Loucy (cell line): ENCODE measurements around the gene GEMIN5.
A peak's percentile ranks its signal among the peaks of the same experiment; 100 is the strongest.

Source experiments
- H2AFZ ChIP-seq: fragments of 200-600 bp; sonication (generic); 2 replicates; pipeline ENCODE4 v1.6.0; 2016; ENCODE audit warnings: antibody characterized with exemption, mild to moderate bottlenecking, low read length, moderate library complexity
- H3F3A ChIP-seq: fragments of 200-600 bp; 2 replicates; pipeline ENCODE4 v1.6.0; 2016; ENCODE audit warnings: antibody characterized with exemption, low read depth, mild to moderate bottlenecking
- H3K27me3 ChIP-seq: fragments of 200-600 bp; sonication (generic); 2 replicates; pipeline ENCODE4 v1.6.1; 2014; ENCODE audit warnings: low read length, mild to moderate bottlenecking; ENCODE audit not compliant: insufficient read depth, poor library complexity, severe bottlenecking
- H3K36me3 ChIP-seq: fragments of 200-600 bp; sonication (generic); 2 replicates; pipeline ENCODE4 v1.6.1; 2016; ENCODE audit warnings: low read length; ENCODE audit not compliant: insufficient read depth
- H3K4me1 ChIP-seq: fragments of 200-600 bp; sonication (generic); 2 replicates; pipeline ENCODE4 v1.5.1; 2014; ENCODE audit warnings: low read length, mild to moderate bottlenecking; ENCODE audit not compliant: insufficient read depth, poor library complexity, severe bottlenecking
- H3K4me2 ChIP-seq: fragments of 200-600 bp; sonication (generic); 2 replicates; pipeline ENCODE4 v1.6.0; 2014; ENCODE audit warnings: antibody characterized with exemption, low read length, low read depth, mild to moderate bottlenecking; ENCODE audit not compliant: poor library complexity, severe bottlenecking
- H3K4me3 ChIP-seq: fragments of 200-600 bp; sonication (generic); 2 replicates; pipeline ENCODE4 v1.5.1; 2014; ENCODE audit warnings: low read length, mild to moderate bottlenecking, mixed read lengths; ENCODE audit not compliant: poor library complexity, severe bottlenecking
- H3K79me2 ChIP-seq: fragments of 200-600 bp; sonication (generic); 2 replicates; pipeline ENCODE4 v1.6.1; 2014; ENCODE audit warnings: low read length; ENCODE audit not compliant: insufficient read depth
- H3K9ac ChIP-seq: fragments of 200-600 bp; sonication (generic); 2 replicates; pipeline ENCODE4 v1.6.0; 2014; ENCODE audit warnings: mild to moderate bottlenecking, low read depth, low read length, moderate library complexity; ENCODE audit not compliant: poor library complexity, severe bottlenecking
- H3K9me2 ChIP-seq: fragments of 200-600 bp; sonication (generic); replicated peaks from 2 replicates; pipeline ENCODE4 v1.6.1; 2016; ENCODE audit warnings: low read depth, low read length, mixed read lengths
- H3K9me3 ChIP-seq: fragments of 200-600 bp; sonication (generic); 2 replicates; pipeline ENCODE4 v1.6.1; 2014; ENCODE audit warnings: mild to moderate bottlenecking, antibody characterized with exemption, low read length, low read depth; ENCODE audit not compliant: insufficient read depth
- H4K20me1 ChIP-seq: fragments of 200-600 bp; sonication (generic); 2 replicates; pipeline ENCODE4 v1.6.0; 2014; ENCODE audit warnings: antibody characterized with exemption, low read length, mild to moderate bottlenecking; ENCODE audit not compliant: insufficient read depth, poor library complexity, severe bottlenecking
- EZH2phosphoT487 ChIP-seq: fragments of 200-600 bp; IDR thresholded peaks from 2 replicates; pipeline ENCODE4 v1.6.1; 2018; ENCODE audit warnings: antibody characterized with exemption, mild to moderate bottlenecking, moderate library complexity, borderline replicate concordance
- TF ChIP-seq, protein P1 (sequence below): fragments of 200-600 bp; sonication (generic); conservative IDR thresholded peaks from 2 replicates; pipeline ENCODE4 v1.5.1; 2014; ENCODE audit warnings: mild to moderate bottlenecking, antibody characterized with exemption, low read length

The GEMIN5 gene

DNA sequence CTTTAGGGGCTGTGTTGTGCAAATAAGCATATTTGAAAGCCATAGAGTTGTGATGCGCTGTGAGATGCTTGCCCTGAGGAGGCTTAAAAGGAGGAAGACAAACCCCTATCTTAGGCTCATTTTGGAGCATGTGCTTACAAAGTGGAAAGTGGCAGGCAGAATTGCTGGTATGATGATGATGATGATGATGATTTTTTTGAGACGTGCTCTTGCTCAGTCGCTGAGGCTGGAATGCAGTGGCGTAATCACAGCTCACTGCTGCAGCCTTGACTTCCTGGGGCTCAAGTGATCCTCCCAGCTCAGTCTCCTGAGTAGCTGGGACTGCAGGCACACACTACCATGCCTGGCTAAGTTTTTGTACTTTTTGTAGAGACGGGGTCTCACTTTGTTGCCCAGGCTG, 77.9 kb downstream of the GEMIN5 start:
- peak overlapping the region; percentile 88 for H3K4me2 ChIP-seq
- no peaks in the 10 kb centered on the region for H3K27me3 ChIP-seq
- H3F3A ChIP-seq: no peaks in the 10 kb centered on the region
- no peaks in the 10 kb centered on the region for H3K9me2 ChIP-seq
- peak overlapping the region; percentile 91 for H3K9ac ChIP-seq
- H4K20me1 ChIP-seq: peaks cover 49% of the 10 kb centered on the region
- no peaks in the 10 kb centered on the region for H3K9me3 ChIP-seq
- no peak overlapping the region for H2AFZ ChIP-seq
- peak overlapping the region; percentile 95 for H3K4me3 ChIP-seq
- H3K79me2 ChIP-seq: peaks cover 60% of the 10 kb centered on the region
- peaks cover 6% of the 10 kb centered on the region; the same call in 1 of the 2 replicates for H3K36me3 ChIP-seq
- H3K4me1 ChIP-seq: peaks cover 5% of the 10 kb centered on the region
- TF ChIP-seq, protein P1, sequence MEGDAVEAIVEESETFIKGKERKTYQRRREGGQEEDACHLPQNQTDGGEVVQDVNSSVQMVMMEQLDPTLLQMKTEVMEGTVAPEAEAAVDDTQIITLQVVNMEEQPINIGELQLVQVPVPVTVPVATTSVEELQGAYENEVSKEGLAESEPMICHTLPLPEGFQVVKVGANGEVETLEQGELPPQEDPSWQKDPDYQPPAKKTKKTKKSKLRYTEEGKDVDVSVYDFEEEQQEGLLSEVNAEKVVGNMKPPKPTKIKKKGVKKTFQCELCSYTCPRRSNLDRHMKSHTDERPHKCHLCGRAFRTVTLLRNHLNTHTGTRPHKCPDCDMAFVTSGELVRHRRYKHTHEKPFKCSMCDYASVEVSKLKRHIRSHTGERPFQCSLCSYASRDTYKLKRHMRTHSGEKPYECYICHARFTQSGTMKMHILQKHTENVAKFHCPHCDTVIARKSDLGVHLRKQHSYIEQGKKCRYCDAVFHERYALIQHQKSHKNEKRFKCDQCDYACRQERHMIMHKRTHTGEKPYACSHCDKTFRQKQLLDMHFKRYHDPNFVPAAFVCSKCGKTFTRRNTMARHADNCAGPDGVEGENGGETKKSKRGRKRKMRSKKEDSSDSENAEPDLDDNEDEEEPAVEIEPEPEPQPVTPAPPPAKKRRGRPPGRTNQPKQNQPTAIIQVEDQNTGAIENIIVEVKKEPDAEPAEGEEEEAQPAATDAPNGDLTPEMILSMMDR: no peak
- TF ChIP-seq EZH2phosphoT487: no peak

DNA sequence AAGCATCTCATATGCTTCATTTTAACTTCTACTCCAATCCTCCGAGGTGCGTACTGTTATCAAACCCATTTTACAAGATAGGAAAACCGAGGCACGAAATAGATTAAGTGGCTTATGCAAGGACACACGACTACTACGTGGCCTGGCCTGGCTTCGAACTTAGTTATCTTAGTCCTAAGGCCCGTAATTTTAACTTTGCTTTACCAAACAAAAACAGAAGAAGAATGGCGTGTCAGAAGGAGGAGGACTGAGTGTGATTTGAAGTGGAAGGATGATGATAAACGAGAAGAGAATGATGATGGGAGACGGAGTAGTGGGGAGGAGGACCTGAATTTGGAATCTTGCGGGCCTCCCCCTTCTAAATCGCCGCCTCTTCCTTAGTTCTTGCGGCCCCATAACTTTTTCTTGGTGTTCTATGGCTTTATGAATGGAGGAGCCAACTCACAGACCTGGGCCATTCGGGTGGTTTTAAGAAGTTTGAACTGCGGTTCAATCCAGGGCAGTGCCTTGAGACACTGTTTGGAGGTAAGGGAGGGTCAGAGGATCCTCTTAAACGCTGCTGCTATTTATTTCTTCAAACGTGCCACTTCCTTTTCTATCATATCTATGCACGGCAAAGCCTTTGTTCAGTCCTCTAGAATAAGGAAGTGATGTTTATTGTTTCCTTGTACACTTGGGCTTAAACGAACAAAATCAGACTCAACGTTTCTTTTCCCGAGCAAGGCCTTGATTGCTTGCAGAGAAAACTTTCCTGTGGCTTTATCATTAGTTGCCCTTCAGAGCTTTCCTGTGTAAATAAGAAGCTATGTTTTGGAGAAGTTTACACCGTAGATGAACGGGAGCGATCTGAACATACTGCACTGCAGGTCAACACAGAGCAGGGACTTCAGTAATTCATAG, 78.8 kb downstream of the GEMIN5 start:
- H3K9me2 ChIP-seq: no peaks in the 10 kb centered on the region
- H3K27me3 ChIP-seq: no peaks in the 10 kb centered on the region
- H3F3A ChIP-seq: no peaks in the 10 kb centered on the region
- H2AFZ ChIP-seq: 0 out of 2 replicates have a peak overlapping the region, but pooled peaks have one; percentile 70
- peak overlapping the region; percentile 95 for H3K4me3 ChIP-seq
- peak overlapping the region; percentile 88 for H3K4me2 ChIP-seq
- TF ChIP-seq EZH2phosphoT487: no peak
- TF ChIP-seq, protein P1: no peak
- H3K36me3 ChIP-seq: peaks cover 5% of the 10 kb centered on the region; the same call in 1 of the 2 replicates
- peaks cover 44% of the 10 kb centered on the region for H4K20me1 ChIP-seq
- H3K4me1 ChIP-seq: peaks cover 5% of the 10 kb centered on the region
- H3K9ac ChIP-seq: peak overlapping the region; percentile 91
- H3K79me2 ChIP-seq: peaks cover 55% of the 10 kb centered on the region
- H3K9me3 ChIP-seq: no peaks in the 10 kb centered on the region

DNA sequence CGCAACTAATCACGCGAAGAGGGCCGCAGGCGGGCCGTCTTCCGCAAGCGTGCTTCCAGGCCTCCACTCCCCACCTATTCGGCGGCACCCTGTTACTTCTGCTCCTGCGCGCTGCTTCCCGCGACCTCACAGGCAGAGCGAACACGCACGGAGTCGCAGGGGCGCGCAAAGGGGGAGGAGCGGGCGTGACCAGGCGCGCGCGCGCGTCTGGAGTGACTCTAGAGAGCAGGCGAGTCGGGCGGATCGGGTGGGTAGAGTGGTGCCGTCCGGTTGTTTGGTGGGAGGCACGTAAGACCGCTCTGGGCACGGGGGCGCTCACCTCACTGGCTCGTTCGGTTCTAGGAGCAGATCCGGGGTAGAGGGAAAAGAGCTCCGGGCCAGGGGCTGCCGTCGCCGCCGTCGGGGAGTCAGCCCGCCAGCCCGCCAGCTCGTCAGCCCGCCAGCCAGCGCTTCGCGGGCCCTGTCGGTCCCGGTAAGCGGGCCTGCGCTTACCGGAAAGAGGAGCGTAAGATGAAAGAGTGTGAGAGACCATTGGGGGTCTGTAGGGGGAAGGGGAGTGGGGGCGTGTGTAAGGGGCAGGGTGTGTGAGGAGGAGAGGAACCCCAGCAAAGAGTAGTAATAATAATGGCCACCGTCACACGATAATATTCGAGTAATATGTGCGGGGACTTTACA, 79.6 kb downstream of the GEMIN5 start, which contains the start of gene CNOT8:
Gene CNOT8, plus strand, starts transcription at position 331 of the 675 bp plus-strand sequence. CDS start 4,652 bp downstream, outside the sequence.
- Histone ChIP-seq H3K4me2 (peak within 1 kb of the TSS; percentile 97), H3K9ac (peak within 1 kb of the TSS; percentile 91), H3K4me1 (peaks cover 5% of the 10 kb centered on the region), H3K79me2 (peaks cover 48% of the 10 kb centered on the region), H3K4me3 (peak within 1 kb of the TSS; percentile 95), H2AFZ (peak within 1 kb of the TSS; percentile 70), H3K36me3 (no peaks in the 10 kb centered on the region), H4K20me1 (peaks cover 39% of the 10 kb centered on the region), H3F3A (no peaks in the 10 kb centered on the region), H3K9me2 (no peaks in the 10 kb centered on the region), H3K27me3 (no peaks in the 10 kb centered on the region), H3K9me3 (no peaks in the 10 kb centered on the region)
- TF ChIP-seq EZH2phosphoT487: no peak
- TF ChIP-seq, protein P1: no peak
